Measurements from ENCODE around the gene PROB1. TPM values are rescaled to one million over a fixed set of nuclear protein-coding genes. Genes with fewer than 3 reads are reported as not detected.
"Not testable (repeated sequence)": the region's sequence is repeated elsewhere in the genome, so short reads cannot be mapped to it uniquely, and the experiment has no call there.

PROB1 gene
- total RNA-seq, 1 donor from 2014 or later = 6.1 TPM

DNA sequence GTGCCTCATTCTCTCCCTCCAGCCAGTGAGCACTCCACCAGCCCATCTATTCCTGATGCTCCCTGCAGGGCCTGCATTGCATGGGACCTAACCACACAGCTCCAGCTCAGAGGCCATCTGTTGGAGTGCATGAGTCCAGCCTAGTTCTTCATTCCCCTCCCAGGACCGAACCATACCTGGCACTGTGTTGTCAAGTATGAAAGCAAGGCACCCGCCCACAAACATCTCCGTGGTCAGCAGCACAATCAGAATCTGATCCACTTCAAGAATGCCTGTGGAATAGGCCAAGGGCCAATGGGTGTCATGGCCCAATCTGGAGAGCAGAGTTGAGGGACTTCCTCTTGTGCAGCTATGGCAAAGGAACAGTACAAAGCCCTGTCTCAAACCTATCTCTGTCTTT is 17.7 kb downstream of the PROB1 start:
- no peak for DNase-seq

GRCh38 chr5:139376364-139376763 is 18.5 kb downstream of the PROB1 start:
- no peak for DNase-seq

DNA sequence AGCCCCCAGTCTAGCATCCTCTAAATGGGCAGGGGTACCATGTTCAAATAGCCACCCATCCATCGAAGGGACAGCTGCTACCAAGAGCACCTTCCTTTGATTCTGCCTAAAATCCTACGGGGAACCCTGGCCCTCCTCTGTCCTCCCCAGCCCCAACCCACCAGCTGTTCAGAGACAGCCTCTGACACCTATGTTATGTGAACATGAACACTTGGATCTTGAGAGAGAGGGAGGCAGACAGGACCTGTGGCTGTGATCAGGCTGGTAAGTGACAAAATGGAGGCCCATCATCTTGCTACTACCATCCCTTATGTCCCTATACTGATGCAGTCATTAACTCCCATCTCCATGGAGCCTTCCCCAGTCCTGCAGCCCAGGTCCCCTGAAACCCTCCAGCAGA is 20.0 kb downstream of the PROB1 start:
- DNase-seq = no peak

DNA sequence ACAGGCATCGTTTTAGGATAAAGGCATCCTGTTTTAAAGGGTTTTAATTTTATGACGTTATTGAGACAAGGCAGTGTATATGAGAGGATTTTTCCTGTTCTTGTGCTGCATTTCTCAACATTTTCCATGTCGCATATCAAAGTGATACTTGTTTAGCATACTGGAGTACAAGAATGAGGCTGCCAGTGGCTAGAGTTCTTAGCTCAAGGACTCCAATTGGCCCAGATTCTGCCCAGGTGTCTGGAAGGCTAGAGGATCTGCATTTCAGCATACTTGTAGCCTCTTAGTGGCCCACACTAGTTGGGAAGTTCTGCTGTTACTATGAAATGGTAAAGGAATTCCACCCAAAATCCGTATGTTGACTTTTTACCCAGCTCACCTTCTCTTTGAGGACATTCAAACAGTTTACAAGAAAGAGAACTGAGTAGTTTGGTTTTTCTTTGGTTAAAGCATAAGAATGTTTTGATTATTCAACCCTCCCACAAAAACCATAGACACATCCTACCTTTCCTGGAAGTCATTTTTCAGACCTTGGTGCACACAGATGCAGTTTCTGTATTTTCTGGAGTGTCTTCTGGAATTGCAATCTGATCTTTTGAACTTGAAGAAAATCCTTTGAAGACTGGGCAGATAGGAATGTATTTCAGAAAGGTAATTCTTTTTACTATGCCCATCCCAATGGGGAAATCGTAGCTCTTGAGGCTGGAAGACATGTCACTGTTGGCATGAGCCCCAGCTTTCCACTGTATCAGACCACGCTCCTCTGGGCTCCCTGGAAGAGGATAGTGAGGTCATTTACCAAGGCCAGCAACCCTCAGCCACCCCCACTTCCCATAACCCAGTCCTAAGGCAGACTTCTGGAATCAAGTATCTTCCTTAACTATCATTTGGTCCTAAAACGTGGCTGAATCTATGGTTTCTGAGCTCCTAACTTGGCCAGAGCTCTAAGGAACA is 23.1 kb downstream of the PROB1 start:
- DNase-seq = no peak

GRCh38 chr5:139369181-139369580 is 25.7 kb downstream of the PROB1 start:
- DNase-seq = no peak

DNA sequence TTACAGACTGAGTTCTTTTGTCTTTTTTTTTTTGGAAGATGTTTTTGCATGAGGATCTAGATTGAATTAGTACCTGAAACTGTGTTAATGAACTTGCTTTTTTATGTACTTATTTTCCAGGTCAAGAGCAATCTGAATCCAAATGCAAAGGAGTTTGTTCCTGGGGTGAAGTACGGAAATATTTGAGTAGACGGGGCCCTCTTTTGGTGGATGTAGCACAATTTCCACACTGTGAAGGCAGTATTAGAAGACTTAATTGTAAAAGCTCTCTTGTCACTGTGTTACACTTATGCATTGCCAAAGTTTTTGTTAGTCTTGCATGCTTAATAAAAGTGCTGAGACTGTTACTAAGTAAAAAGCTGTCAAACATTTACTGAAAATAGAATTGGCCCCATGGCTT is 26.3 kb downstream of the PROB1 start:
- DNase-seq = peak; percentile 22

GRCh38 chr5:139364466-139364865 is 30.4 kb downstream of the PROB1 start:
- no peak for DNase-seq

DNA sequence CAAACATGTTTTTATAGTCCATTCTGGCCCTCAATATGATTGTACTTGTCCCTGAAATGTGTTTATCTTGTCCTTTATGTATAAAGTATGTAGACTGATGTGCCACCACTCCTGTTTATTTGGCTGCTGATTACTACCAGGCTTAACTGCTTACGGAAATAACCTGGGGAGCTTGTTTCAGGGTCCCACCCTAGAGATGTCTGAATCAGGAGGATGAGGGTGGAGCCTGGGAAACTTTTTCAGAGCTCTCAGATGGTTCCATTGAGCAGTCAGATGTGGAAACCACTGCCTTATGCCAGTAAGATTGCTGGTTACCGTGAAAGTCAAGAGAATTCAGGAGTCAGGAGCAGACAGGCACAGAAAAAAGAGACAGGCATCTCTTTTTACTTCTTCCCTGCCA is 31.0 kb downstream of the PROB1 start:
- DNase-seq = no peak

DNA sequence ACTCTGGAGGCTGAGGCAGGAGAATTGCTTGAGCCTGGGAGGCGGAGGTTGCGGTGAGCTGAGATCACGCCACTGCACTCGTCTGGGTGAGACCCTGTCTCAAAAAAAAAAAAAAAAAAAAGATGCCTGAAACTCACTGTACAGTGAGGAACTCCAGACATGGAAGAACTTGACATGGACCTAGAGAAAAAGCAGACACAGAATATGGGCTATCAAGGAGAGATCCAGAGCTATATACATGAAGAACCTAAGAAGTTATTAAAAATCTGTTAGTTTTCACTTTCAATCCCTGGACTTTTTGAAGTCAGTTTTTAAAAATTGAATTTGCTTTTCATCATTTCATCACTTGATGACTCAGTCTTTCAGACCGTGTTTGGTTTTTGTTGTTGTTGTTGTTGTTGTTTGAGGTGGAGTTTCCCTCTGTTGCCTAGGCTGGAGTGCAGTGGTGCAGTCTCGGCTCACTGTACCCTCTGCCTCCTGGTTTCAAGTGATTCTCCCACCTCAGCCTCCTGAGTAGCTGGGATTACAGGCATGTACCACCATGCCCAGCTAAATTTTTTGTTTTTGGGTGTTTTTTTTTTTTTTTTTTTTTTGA is 33.0 kb downstream of the PROB1 start:
- no peak for DNase-seq

GRCh38 chr5:139360384-139360783 is 34.5 kb downstream of the PROB1 start:
- no peak for DNase-seq

GRCh38 chr5:139358064-139358463 is 36.8 kb downstream of the PROB1 start:
- DNase-seq = no peak

GRCh38 chr5:139355900-139356299 is 39.0 kb downstream of the PROB1 start:
- not testable (repeated sequence) for DNase-seq

GRCh38 chr5:139354186-139354585 is 40.7 kb downstream of the PROB1 start:
- DNase-seq = no peak

DNA sequence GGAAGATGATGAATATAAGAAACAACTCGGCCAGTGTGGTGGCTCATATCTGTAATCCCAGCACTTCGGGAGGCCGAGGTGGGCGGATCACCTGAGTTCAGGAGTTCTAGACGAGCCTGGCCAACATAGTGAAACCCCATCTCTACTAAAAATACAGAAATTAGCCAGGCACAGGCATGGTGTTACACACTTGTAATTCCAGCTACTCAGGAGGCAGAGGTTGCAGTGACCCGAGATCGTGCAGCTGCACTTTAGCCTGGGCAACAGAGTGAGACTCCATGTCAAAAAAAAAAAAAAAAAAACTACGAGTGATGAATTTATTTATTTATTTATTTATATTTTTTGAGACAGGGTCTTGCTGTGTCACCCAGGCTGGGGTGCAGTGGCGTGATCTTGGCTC is 47.0 kb downstream of the PROB1 start:
- DNase-seq = not testable (repeated sequence)

DNA sequence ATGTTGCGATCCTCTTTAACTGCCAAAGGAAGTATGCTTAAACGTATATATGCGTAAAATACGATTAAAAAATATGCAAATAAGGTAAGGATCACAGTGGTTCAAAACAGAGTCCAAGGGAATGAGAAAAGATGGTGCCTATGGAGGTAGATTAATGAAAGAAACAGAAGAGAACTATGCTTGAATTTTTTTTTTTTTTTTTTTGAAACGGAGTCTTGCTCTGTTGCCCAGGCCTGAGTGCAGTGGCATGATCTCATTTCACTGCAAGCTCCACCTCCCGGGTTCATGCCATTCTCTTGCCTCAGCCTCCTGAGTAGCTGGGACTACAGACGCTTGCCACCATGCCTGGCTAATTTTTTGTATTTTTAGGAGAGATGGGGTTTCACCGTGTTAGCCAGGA is 49.5 kb downstream of the PROB1 start:
- DNase-seq = not testable (repeated sequence)

GRCh38 chr5:139344177-139344576 is 50.7 kb downstream of the PROB1 start:
- DNase-seq = no peak

- no peak for DNase-seq
Measured at GRCh38 chr5:139343476-139343875, 51.4 kb downstream of the PROB1 start.

- no peak for DNase-seq
Measured at GRCh38 chr5:139342423-139342723, 52.5 kb downstream of the PROB1 start.

- DNase-seq = peak; percentile 99
Measured at GRCh38 chr5:139341689-139342422, 53.0 kb downstream of the PROB1 start, which contains the start of gene PAIP2. Gene PAIP2 (plus strand): TSS chr5:139341854. CDS start chr5:139363785, 21,931 bp downstream.

- DNase-seq = peak; percentile 11
Measured at GRCh38 chr5:139341187-139341688, 53.7 kb downstream of the PROB1 start.

All from dermis blood vessel endothelial cell (primary cell).